CD4-positive, alpha-beta T cell treated with Interleukin-6 for 4 hours (primary cell): ENCODE data around the gene FBXL5.

Source experiments
- DNase-seq: peaks from one replicate; pipeline ENCODE4 v3.0.0-alpha.2; 2020; ENCODE audit warnings: mixed read lengths

Gene FBXL5

DNA sequence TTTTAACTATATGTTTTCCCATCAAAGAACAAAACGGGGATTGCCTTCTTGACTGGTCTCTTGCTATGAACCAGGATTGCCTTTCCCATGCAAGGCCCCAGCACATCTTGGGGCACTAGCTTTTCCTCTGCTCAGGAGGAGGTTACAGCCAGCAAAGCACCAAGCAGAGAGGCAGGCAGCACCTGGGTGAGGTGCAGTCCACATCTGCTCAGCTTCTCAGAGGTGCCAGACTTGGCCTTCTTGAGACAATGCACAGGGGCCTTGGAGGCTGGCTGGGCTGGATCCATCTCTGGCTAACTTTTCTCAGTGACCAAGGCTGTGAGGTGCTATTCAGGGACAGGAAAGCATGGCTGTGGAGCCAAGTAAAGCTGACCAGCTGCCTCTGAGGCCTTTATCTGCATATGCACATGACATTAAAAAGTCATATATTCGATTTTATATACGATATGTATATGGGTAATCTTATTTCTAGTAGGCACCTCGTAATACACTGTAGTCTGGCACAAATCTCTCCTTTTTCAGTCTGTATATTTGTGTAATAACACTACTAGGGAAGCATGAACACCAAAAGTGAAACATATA lies 98.6 kb downstream of the FBXL5 start:
- no peak for DNase-seq
